ENCODE data around the gene ATP2C1. TPM values are rescaled to one million over a fixed set of nuclear protein-coding genes. Genes with fewer than 3 reads are reported as not detected.

ATP2C1 gene
- total and polyA plus RNA-seq, 2 of the 13 experiments (the other 11 are each of a cell fraction or from before 2014, with no cell fraction given) = 32.4 to 37.6 TPM

GRCh38 chr3:130894130-130894985, 474 bp downstream of the ATP2C1 start (continued):
- TF ChIP-seq ZGPAT (CRISPR knock-in tag; IDR thresholded peaks at IDR 0.05) = no peak
- TF ChIP-seq HIC2 (CRISPR knock-in tag; IDR thresholded peaks at IDR 0.05; ENCODE audit: low read depth) = no peak
- no peak for TF ChIP-seq PLSCR1 (CRISPR knock-in tag; IDR thresholded peaks at IDR 0.05; ENCODE audit: borderline replicate concordance)
- no peak for TF ChIP-seq ZNF382 (CRISPR knock-in tag; IDR thresholded peaks at IDR 0.05; ENCODE audit: borderline replicate concordance)
- TF ChIP-seq TBP (CRISPR knock-in tag; IDR thresholded peaks at IDR 0.05) = no peak
- TF ChIP-seq HMGA1 (CRISPR knock-in tag; conservative IDR thresholded peaks at IDR 0.05) = no peak
- TF ChIP-seq ZNF775 (CRISPR knock-in tag; IDR thresholded peaks at IDR 0.05; ENCODE audit: borderline replicate concordance) = no peak; the same call in 1 of the 2 replicates
- no peak for TF ChIP-seq NFATC3 (CRISPR knock-in tag; IDR thresholded peaks at IDR 0.05)
- peak; percentile 53 for TF ChIP-seq PATZ1 (CRISPR knock-in tag; IDR thresholded peaks at IDR 0.05)
- TF ChIP-seq PHF5A (CRISPR knock-in tag; IDR thresholded peaks at IDR 0.05; ENCODE audit: low read depth, unreplicated experiment) = no peak
- TF ChIP-seq ZNF598 (CRISPR knock-in tag; IDR thresholded peaks at IDR 0.05; ENCODE audit: borderline replicate concordance) = no peak
- 0 out of 2 replicates have a peak, but pooled peaks have one; percentile 21 for TF ChIP-seq ZBTB1 (CRISPR knock-in tag; IDR thresholded peaks at IDR 0.05; ENCODE audit: borderline replicate concordance)
- TF ChIP-seq NFYB (CRISPR knock-in tag; IDR thresholded peaks at IDR 0.05) = no peak
- no peak for TF ChIP-seq BRCA1 (CRISPR knock-in tag; IDR thresholded peaks at IDR 0.05)
- TF ChIP-seq REPIN1 (CRISPR knock-in tag; IDR thresholded peaks at IDR 0.05; ENCODE audit: borderline replicate concordance, low read depth) = no peak
- no peak for TF ChIP-seq ZNF350 (CRISPR knock-in tag; IDR thresholded peaks at IDR 0.05; ENCODE audit: borderline replicate concordance, low read depth)
- TF ChIP-seq FOXA1 (IDR thresholded peaks at IDR 0.05) = no peak
- no peak for TF ChIP-seq FOXA1 (CRISPR knock-in tag; IDR thresholded peaks at IDR 0.05)
- no peak for TF ChIP-seq SNRNP70 (IDR thresholded peaks at IDR 0.05; ENCODE audit: low read depth, low read length)
- TF ChIP-seq ZNF614 (CRISPR knock-in tag; IDR thresholded peaks at IDR 0.05; ENCODE audit: borderline replicate concordance) = no peak
- no peak for TF ChIP-seq ZNF766 (CRISPR knock-in tag; IDR thresholded peaks at IDR 0.05; ENCODE audit: borderline replicate concordance)
- TF ChIP-seq ZFP36L2 (CRISPR knock-in tag; IDR thresholded peaks at IDR 0.05) = no peak
- TF ChIP-seq CAMTA2 (CRISPR knock-in tag; IDR thresholded peaks at IDR 0.05; ENCODE audit: borderline replicate concordance) = no peak
- TF ChIP-seq CEBPG (CRISPR knock-in tag; IDR thresholded peaks at IDR 0.05) = no peak

Data from HepG2 (cell line).